ENCODE results near the gene IGF2BP2.

DNA sequence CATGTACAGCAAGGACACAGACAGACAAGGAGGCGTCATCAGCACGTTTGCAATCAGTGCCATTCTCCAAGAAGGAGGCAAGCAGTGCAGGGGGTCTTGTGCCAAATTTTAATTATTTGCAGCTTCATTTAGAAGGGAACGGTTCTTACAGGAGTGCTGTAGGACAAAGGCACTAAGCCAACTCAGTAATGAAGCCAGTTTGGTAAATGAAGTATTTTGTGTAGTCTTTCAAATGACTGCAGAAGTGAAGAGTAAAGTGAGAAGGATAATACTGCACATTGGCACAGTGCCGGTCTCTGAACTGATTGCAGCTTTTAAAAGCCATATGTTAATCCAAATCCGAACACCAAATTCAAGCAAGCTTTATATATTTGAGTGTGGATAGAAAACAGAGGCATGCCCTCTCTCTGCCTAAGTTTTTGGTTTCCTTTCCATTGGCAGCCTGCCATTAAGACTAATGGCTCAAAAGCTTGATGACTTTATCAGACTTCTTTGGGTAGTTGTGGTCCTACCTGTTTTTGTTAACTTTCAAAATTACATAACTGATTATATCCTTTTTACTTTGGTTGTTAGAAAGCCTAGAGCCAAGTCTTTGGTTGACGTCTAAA is 137.5 kb downstream of the IGF2BP2 start:
- TF ChIP-seq, protein P1, sequence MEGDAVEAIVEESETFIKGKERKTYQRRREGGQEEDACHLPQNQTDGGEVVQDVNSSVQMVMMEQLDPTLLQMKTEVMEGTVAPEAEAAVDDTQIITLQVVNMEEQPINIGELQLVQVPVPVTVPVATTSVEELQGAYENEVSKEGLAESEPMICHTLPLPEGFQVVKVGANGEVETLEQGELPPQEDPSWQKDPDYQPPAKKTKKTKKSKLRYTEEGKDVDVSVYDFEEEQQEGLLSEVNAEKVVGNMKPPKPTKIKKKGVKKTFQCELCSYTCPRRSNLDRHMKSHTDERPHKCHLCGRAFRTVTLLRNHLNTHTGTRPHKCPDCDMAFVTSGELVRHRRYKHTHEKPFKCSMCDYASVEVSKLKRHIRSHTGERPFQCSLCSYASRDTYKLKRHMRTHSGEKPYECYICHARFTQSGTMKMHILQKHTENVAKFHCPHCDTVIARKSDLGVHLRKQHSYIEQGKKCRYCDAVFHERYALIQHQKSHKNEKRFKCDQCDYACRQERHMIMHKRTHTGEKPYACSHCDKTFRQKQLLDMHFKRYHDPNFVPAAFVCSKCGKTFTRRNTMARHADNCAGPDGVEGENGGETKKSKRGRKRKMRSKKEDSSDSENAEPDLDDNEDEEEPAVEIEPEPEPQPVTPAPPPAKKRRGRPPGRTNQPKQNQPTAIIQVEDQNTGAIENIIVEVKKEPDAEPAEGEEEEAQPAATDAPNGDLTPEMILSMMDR (IDR thresholded peaks at IDR 0.05), result no peak
- TF ChIP-seq POLR2A (IDR thresholded peaks at IDR 0.05), result no peak
- no peak for TF ChIP-seq EP300 (IDR thresholded peaks at IDR 0.05)
